Measurements from ENCODE around the gene TEX11. TPM values are rescaled to one million over a fixed set of nuclear protein-coding genes. Genes with fewer than 3 reads are reported as not detected.
A peak's percentile ranks its signal among the peaks of the same experiment; 100 is the strongest.
"Not testable (repeated sequence)": the region's sequence is repeated elsewhere in the genome, so short reads cannot be mapped to it uniquely, and the experiment has no call there.

TEX11 gene
- total RNA-seq, 1 donor from 2014 or later = not detected

- TF ChIP-seq, protein P1, sequence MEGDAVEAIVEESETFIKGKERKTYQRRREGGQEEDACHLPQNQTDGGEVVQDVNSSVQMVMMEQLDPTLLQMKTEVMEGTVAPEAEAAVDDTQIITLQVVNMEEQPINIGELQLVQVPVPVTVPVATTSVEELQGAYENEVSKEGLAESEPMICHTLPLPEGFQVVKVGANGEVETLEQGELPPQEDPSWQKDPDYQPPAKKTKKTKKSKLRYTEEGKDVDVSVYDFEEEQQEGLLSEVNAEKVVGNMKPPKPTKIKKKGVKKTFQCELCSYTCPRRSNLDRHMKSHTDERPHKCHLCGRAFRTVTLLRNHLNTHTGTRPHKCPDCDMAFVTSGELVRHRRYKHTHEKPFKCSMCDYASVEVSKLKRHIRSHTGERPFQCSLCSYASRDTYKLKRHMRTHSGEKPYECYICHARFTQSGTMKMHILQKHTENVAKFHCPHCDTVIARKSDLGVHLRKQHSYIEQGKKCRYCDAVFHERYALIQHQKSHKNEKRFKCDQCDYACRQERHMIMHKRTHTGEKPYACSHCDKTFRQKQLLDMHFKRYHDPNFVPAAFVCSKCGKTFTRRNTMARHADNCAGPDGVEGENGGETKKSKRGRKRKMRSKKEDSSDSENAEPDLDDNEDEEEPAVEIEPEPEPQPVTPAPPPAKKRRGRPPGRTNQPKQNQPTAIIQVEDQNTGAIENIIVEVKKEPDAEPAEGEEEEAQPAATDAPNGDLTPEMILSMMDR (IDR thresholded peaks at IDR 0.05; ENCODE audit: insufficient read depth, low read depth, low read length) = no peak
- TF ChIP-seq EZH2 (IDR thresholded peaks at IDR 0.05; ENCODE audit: insufficient read depth, low read length) = no peak
- Histone ChIP-seq H3K9me3 (ENCODE audit: insufficient read depth, low read depth, low read length) (no peaks in the 10 kb centered on the region), H3K36me3 (ENCODE audit: insufficient read depth, low read length) (no peaks in the 10 kb centered on the region), H3K4me1 (ENCODE audit: insufficient read depth, low read length) (no peaks in the 10 kb centered on the region), H3K4me3 (ENCODE audit: insufficient read depth, low read depth, low read length) (no peak overlapping the region), H2AFZ (ENCODE audit: low read depth, low read length) (no peak overlapping the region), H3K27me3 (ENCODE audit: insufficient read depth, low read length) (no peaks in the 10 kb centered on the region), H3K9ac (ENCODE audit: low read length) (no peak overlapping the region), H4K20me1 (ENCODE audit: insufficient read depth, low read length) (no peaks in the 10 kb centered on the region), H3K79me2 (ENCODE audit: insufficient read depth, low read length) (no peaks in the 10 kb centered on the region), H3K27ac (ENCODE audit: low read depth, low read length) (no peak overlapping the region), H3K4me2 (ENCODE audit: low read length) (no peak overlapping the region)
- Mint-ChIP-seq H3K9me3 (ENCODE audit: unreplicated experiment) (no peaks in the 10 kb centered on the region), H3K4me1 (ENCODE audit: low read depth, unreplicated experiment) (no peaks in the 10 kb centered on the region), H3K27ac (ENCODE audit: unreplicated experiment) (no peak overlapping the region), H3K27me3 (ENCODE audit: low read depth, unreplicated experiment) (no peaks in the 10 kb centered on the region), H3K36me3 (ENCODE audit: low read depth, unreplicated experiment) (no peaks in the 10 kb centered on the region), H3K4me3 (ENCODE audit: unreplicated experiment) (no peak overlapping the region)
- no peak for FAIRE-seq
- DNase-seq (ENCODE audit: low read depth) = no peak
Measured at GRCh38 chrX:70720721-70721120, 187.8 kb downstream of the TEX11 start.

DNA sequence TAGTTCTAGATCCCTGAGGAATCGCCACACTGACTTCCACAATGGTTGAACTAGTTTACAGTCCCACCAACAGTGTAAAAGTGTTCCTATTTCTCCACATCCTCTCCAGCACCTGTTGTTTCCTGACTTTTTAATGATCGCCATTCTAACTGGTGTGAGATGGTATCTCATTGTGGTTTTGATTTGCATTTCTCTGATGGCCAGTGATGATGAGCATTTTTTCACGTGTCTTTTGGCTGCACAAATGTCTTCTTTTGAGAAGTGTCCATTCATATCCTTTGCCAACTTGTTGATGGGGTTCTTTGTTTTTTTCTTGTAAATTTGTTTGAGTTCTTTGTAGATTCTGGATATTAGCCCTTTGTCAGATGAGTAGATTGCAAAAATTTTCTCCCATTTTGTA is 197.2 kb downstream of the TEX11 start:
- H3K4me1 Mint-ChIP-seq (ENCODE audit: low read depth, unreplicated experiment); H3K27ac ChIP-seq (ENCODE audit: low read depth, low read length); H3K9me3 ChIP-seq (ENCODE audit: insufficient read depth, low read depth, low read length); H3K9ac ChIP-seq (ENCODE audit: low read length); H3K27ac Mint-ChIP-seq (ENCODE audit: unreplicated experiment); H3K36me3 ChIP-seq (ENCODE audit: insufficient read depth, low read length); H2AFZ ChIP-seq (ENCODE audit: low read depth, low read length); H3K4me1 ChIP-seq (ENCODE audit: insufficient read depth, low read length); FAIRE-seq; H3K27me3 Mint-ChIP-seq (ENCODE audit: low read depth, unreplicated experiment); H3K4me2 ChIP-seq (ENCODE audit: low read length); DNase-seq (ENCODE audit: low read depth); H3K27me3 ChIP-seq (ENCODE audit: insufficient read depth, low read length); H3K4me3 Mint-ChIP-seq (ENCODE audit: unreplicated experiment); H4K20me1 ChIP-seq (ENCODE audit: insufficient read depth, low read length); H3K4me3 ChIP-seq (ENCODE audit: insufficient read depth, low read depth, low read length); H3K79me2 ChIP-seq (ENCODE audit: insufficient read depth, low read length); H3K36me3 Mint-ChIP-seq (ENCODE audit: low read depth, unreplicated experiment); H3K9me3 Mint-ChIP-seq (ENCODE audit: unreplicated experiment): not testable (repeated sequence)

GRCh38 chrX:70694339-70695122 is 214.0 kb downstream of the TEX11 start:
- Histone ChIP-seq H3K27ac (ENCODE audit: low read depth, low read length) (no peak overlapping the region), H3K4me3 (ENCODE audit: insufficient read depth, low read depth, low read length) (no peak overlapping the region), H3K4me1 (ENCODE audit: insufficient read depth, low read length) (no peaks in the 10 kb centered on the region), H4K20me1 (ENCODE audit: insufficient read depth, low read length) (no peaks in the 10 kb centered on the region), H3K79me2 (ENCODE audit: insufficient read depth, low read length) (no peaks in the 10 kb centered on the region), H3K27me3 (ENCODE audit: insufficient read depth, low read length) (no peaks in the 10 kb centered on the region), H2AFZ (ENCODE audit: low read depth, low read length) (no peak overlapping the region), H3K4me2 (ENCODE audit: low read length) (no peak overlapping the region), H3K9ac (ENCODE audit: low read length) (no peak overlapping the region), H3K9me3 (ENCODE audit: insufficient read depth, low read depth, low read length) (no peaks in the 10 kb centered on the region), H3K36me3 (ENCODE audit: insufficient read depth, low read length) (no peaks in the 10 kb centered on the region)
- Mint-ChIP-seq H3K4me1 (ENCODE audit: low read depth, unreplicated experiment) (no peaks in the 10 kb centered on the region), H3K36me3 (ENCODE audit: low read depth, unreplicated experiment) (no peaks in the 10 kb centered on the region), H3K27ac (ENCODE audit: unreplicated experiment) (no peak overlapping the region), H3K4me3 (ENCODE audit: unreplicated experiment) (no peak overlapping the region), H3K27me3 (ENCODE audit: low read depth, unreplicated experiment) (no peaks in the 10 kb centered on the region), H3K9me3 (ENCODE audit: unreplicated experiment) (no peaks in the 10 kb centered on the region)
- DNase-seq (ENCODE audit: low read depth) (no peak), FAIRE-seq (peak; percentile 83)
- no peak for TF ChIP-seq EZH2 (IDR thresholded peaks at IDR 0.05; ENCODE audit: insufficient read depth, low read length)
- TF ChIP-seq, protein P1 (IDR thresholded peaks at IDR 0.05; ENCODE audit: insufficient read depth, low read depth, low read length) = no peak

GRCh38 chrX:70679455-70679854 is 229.1 kb downstream of the TEX11 start:
- not testable (repeated sequence) for H3K9me3 ChIP-seq (ENCODE audit: insufficient read depth, low read depth, low read length); H3K9me3 Mint-ChIP-seq (ENCODE audit: unreplicated experiment); H3K4me2 ChIP-seq (ENCODE audit: low read length); H3K27ac ChIP-seq (ENCODE audit: low read depth, low read length); H3K4me3 ChIP-seq (ENCODE audit: insufficient read depth, low read depth, low read length); H3K27me3 Mint-ChIP-seq (ENCODE audit: low read depth, unreplicated experiment); FAIRE-seq; H3K27me3 ChIP-seq (ENCODE audit: insufficient read depth, low read length); H3K27ac Mint-ChIP-seq (ENCODE audit: unreplicated experiment); H3K4me1 Mint-ChIP-seq (ENCODE audit: low read depth, unreplicated experiment); H3K36me3 Mint-ChIP-seq (ENCODE audit: low read depth, unreplicated experiment); H4K20me1 ChIP-seq (ENCODE audit: insufficient read depth, low read length); H3K9ac ChIP-seq (ENCODE audit: low read length); H2AFZ ChIP-seq (ENCODE audit: low read depth, low read length); H3K36me3 ChIP-seq (ENCODE audit: insufficient read depth, low read length); DNase-seq (ENCODE audit: low read depth); H3K4me1 ChIP-seq (ENCODE audit: insufficient read depth, low read length); H3K4me3 Mint-ChIP-seq (ENCODE audit: unreplicated experiment); H3K79me2 ChIP-seq (ENCODE audit: insufficient read depth, low read length)

All from astrocyte (in vitro differentiated cells and primary cell).